SK-N-MC (cell line): ENCODE measurements around the gene KRTAP4-1.

Experiments
- EZH2 ChIP-seq: fragments of 200-600 bp; sonication (generic); IDR thresholded peaks from one replicate; pipeline ENCODE4 v1.6.1; 2017; ENCODE audit warnings: antibody characterized with exemption
- POLR2AphosphoS5 ChIP-seq: IDR thresholded peaks from 2 replicates; pipeline ENCODE4 v1.6.1; 2012; ENCODE audit warnings: mild to moderate bottlenecking, low read depth, low read length, borderline replicate concordance

- TF ChIP-seq POLR2AphosphoS5 (no peak), EZH2 (no peak)
Measured at GRCh38 chr17:41223821-41224220, 39.1 kb upstream of the KRTAP4-1 start.
